ENCODE results near the gene LPAR2. TPM values are rescaled to one million over a fixed set of nuclear protein-coding genes. Genes with fewer than 3 reads are reported as not detected.

The LPAR2 gene
- total RNA-seq (2022; extraction: Qiagen RNA extraction), result 2.0 to 4.7 TPM (median 4.2 TPM) in 5 replicates

GRCh38 chr19:19627621-19628500 is at the start of gene LPAR2:
LPAR2 (minus strand) TSS chr19:19628220; CDS start chr19:19627275, 945 bp downstream.

DNA sequence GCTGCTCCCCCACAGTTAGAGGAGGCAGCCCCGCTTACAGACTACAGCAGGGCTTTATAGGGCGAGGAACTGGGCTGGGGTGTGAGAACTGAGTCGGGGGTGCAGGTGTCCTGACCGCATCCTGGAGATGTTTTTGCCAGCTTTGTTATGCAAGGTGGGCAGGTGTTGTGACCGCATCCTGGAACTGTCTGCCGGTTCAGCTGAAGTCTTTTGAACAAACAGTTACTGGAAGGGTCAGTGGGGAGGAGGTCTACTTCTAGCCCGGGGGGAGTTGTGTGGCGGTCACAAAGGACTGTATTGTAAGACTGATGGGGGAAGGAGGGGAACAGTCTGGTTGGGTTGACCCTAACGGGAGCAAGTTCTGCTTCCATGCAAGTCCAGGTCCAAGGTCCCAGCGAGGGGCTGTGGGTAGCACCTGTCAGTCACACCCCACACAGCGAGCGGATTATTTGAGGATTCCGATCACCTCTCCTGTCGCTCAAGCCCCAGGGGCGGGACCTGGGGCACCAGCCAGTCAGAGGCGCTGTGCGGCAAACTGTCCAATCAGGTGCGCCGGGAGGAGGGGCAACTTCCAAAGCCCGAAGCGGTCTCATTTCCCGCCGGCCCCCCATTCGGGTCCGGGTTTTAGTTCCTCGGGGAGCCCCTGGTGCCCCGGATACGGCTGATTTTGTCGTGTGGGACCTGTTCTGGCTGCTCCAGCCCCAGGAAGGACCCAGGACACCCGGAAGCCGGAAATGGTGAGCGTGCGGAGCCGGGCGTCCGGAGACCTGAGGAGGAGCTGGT is 40.4 kb upstream of the LPAR2 start, which contains the start of gene ZNF101:
Gene ZNF101 (plus strand): TSS at position 610 of the 783 bp plus-strand sequence. CDS start 125 bp downstream, at position 735.

GRCh38 chr19:19663256-19664120 is 35.5 kb upstream of the LPAR2 start, which contains the start of gene ATP13A1:
ATP13A1 (minus strand) TSS chr19:19663676; CDS start chr19:19663666, 10 bp downstream.

GRCh38 chr19:19643158-19644053 is 15.4 kb upstream of the LPAR2 start, which contains the start of gene GMIP:
GMIP (minus strand) TSS chr19:19643657; CDS start chr19:19643529, 128 bp downstream.

DNA sequence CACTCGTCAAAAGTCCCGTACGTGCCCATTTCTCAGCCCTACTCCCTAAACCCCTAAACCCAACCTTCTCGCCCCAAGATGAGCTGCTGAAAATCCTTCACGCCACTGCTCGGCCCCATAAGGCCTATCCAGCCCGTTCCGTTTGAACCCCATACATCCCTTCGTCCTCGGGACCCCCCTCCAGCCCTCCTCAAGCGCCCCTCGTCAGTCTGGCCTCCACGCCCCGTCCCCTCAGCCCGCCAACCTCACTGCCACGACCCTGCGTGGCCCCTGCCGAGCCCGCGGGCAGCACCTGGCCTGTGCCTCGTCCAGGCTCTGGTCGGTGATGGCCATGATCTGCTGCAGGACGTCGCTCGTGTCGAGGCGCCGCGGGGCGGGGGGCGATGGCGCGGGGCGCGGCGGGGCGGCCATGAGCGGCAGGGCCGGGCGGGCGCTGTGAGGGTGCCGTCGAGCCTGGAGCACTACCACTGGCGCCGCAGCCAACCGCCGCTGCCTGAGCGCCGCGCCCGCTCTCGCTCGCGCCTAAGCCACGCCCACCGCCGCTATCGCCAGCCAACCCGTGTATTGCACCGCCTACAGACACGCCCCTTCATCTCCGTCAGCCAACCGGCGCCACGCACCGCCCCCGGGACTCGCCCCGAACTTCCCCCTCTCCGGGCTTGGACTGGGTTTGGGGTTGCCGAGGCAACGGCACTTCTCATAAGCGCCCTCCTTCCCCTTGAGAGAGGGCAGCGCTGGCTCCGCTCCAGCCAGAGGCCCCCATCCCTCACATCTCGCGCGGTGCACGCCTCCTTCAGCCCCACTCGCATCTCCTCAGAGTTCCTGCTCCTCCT is 9.6 kb downstream of the LPAR2 start, which contains the start of gene PBX4:
Gene PBX4 (minus strand): TSS at position 469 of the 833 bp plus-strand sequence. CDS start 58 bp downstream, at position 411.

Other genes with a start within 250 kb of the LPAR2 start
- 36.6 to 42.3 TPM (median 39.9 TPM) in 5 replicates for gene GATAD2A, start 222.5 kb downstream of the LPAR2 start, total RNA-seq (2022; extraction: Qiagen RNA extraction)
- 1.2 to 1.8 TPM (median 1.6 TPM) in 5 replicates for gene TSSK6, start 112.7 kb downstream of the LPAR2 start, total RNA-seq (2022; extraction: Qiagen RNA extraction)
- gene NDUFA13, start 112.0 kb downstream of the LPAR2 start, total RNA-seq (2022; extraction: Qiagen RNA extraction), result 149 to 172 TPM (median 159 TPM) in 5 replicates
- 1.6 to 4.0 TPM (median 2.9 TPM) in 5 replicates for gene YJEFN3, start 99.3 kb downstream of the LPAR2 start, total RNA-seq (2022; extraction: Qiagen RNA extraction)
- gene CILP2, start 90.0 kb downstream of the LPAR2 start, total RNA-seq (2022; extraction: Qiagen RNA extraction), result 0.14 to 0.32 TPM (median 0.19 TPM) in 5 replicates
- gene PBX4, start 9.5 kb downstream of the LPAR2 start, total RNA-seq (2022; extraction: Qiagen RNA extraction), result 0.93 to 2.3 TPM (median 2.2 TPM) in 5 replicates
- gene GMIP, start 15.4 kb upstream of the LPAR2 start, total RNA-seq (2022; extraction: Qiagen RNA extraction), result 4.8 to 6.5 TPM (median 5.3 TPM) in 5 replicates
- gene ATP13A1, start 35.5 kb upstream of the LPAR2 start, total RNA-seq (2022; extraction: Qiagen RNA extraction), result 24.3 to 34.7 TPM (median 32.8 TPM) in 5 replicates
- gene ZNF101, start 40.6 kb upstream of the LPAR2 start, total RNA-seq (2022; extraction: Qiagen RNA extraction), result 3.0 to 5.7 TPM (median 3.8 TPM) in 5 replicates
- 1.7 to 2.6 TPM (median 1.9 TPM) in 5 replicates for gene ZNF14, start 104.9 kb upstream of the LPAR2 start, total RNA-seq (2022; extraction: Qiagen RNA extraction)
- gene ZNF506, start 193.5 kb upstream of the LPAR2 start, total RNA-seq (2022; extraction: Qiagen RNA extraction), result 0.12 to 0.39 TPM (median 0.15 TPM) in 5 replicates
- 0.03 TPM in 1 of 5 replicates, not detected in the others for gene ZNF253, start 237.7 kb upstream of the LPAR2 start, total RNA-seq (2022; extraction: Qiagen RNA extraction)

Data from A549 treated with AZD2906 at 1 μM for 4 hours (cell line).